NCI-H187 treated with DMSO at 0.1 percent for 48 hours (cell line): ENCODE results near the gene OR1J2.
"Not testable (repeated sequence)": the region's sequence is repeated elsewhere in the genome, so short reads cannot be mapped to it uniquely, and the experiment has no call there.

ENCODE experiments used
- DNase-seq: peaks from one replicate; lab custom pipeline; 2025; lab: John Stamatoyannopoulos, UW

OR1J2 gene

GRCh38 chr9:122510502-122510901 lies at the start of gene OR1J2:
TSS of gene OR1J2 (plus strand) at chr9:122510802. CDS start at chr9:122510802, 0 bp downstream.
- no peak for DNase-seq

- peak; percentile 1 for DNase-seq
These were observed 46.6 kb upstream of the OR1J2 start for GRCh38 chr9:122463828-122464632.

- peak; percentile 4 for DNase-seq
These were observed 45.7 kb upstream of the OR1J2 start for GRCh38 chr9:122464633-122465567.

GRCh38 chr9:122466456-122466855 lies 44.1 kb upstream of the OR1J2 start:
- no peak for DNase-seq

- DNase-seq: no peak
These were observed 41.9 kb upstream of the OR1J2 start for GRCh38 chr9:122468735-122469134.

- DNase-seq: no peak
These were observed 36.0 kb upstream of the OR1J2 start for GRCh38 chr9:122474561-122474960.

- DNase-seq: no peak
These were observed 34.9 kb upstream of the OR1J2 start for GRCh38 chr9:122475717-122476116.

GRCh38 chr9:122477346-122477745 lies 33.3 kb upstream of the OR1J2 start:
- DNase-seq: no peak

- DNase-seq: no peak
These were observed 32.8 kb upstream of the OR1J2 start, which contains the start of gene OR1J1 for GRCh38 chr9:122477826-122478225. TSS of gene OR1J1 (minus strand) at chr9:122477926. CDS start at chr9:122477926, 0 bp downstream.

- DNase-seq: no peak
These were observed 31.5 kb upstream of the OR1J2 start for GRCh38 chr9:122479062-122479461.

GRCh38 chr9:122498883-122499288 lies 11.7 kb upstream of the OR1J2 start:
- no peak for DNase-seq

GRCh38 chr9:122506964-122507363 lies 3.6 kb upstream of the OR1J2 start:
- DNase-seq: no peak

- no peak for DNase-seq
These were observed 7.6 kb downstream of the OR1J2 start for GRCh38 chr9:122518226-122518625.

- DNase-seq: no peak
These were observed 8.2 kb downstream of the OR1J2 start, which contains the start of gene OR1J4 for GRCh38 chr9:122518841-122519240. TSS of gene OR1J4 (plus strand) at chr9:122519141. CDS start at chr9:122519141, 0 bp downstream.

- no peak for DNase-seq
These were observed 8.8 kb downstream of the OR1J2 start for GRCh38 chr9:122519376-122519775.

GRCh38 chr9:122526602-122527001 lies 16.0 kb downstream of the OR1J2 start:
- DNase-seq: no peak

- no peak for DNase-seq
These were observed 16.6 kb downstream of the OR1J2 start, which contains the start of gene OR1N1 for GRCh38 chr9:122527193-122527592. TSS of gene OR1N1 (minus strand) at chr9:122527293. CDS start at chr9:122527293, 0 bp downstream.

- DNase-seq: not testable (repeated sequence)
These were observed 20.6 kb downstream of the OR1J2 start for GRCh38 chr9:122531157-122531556.

GRCh38 chr9:122536134-122536533 lies 25.5 kb downstream of the OR1J2 start:
- DNase-seq: no peak

- not testable (repeated sequence) for DNase-seq
These were observed 26.5 kb downstream of the OR1J2 start for GRCh38 chr9:122537066-122537465.

GRCh38 chr9:122538757-122539156 lies 28.2 kb downstream of the OR1J2 start:
- DNase-seq: no peak

GRCh38 chr9:122546196-122546595 lies 35.6 kb downstream of the OR1J2 start:
- DNase-seq: no peak
